Measurements from ENCODE around the gene AFG3L2.

AFG3L2 gene

DNA sequence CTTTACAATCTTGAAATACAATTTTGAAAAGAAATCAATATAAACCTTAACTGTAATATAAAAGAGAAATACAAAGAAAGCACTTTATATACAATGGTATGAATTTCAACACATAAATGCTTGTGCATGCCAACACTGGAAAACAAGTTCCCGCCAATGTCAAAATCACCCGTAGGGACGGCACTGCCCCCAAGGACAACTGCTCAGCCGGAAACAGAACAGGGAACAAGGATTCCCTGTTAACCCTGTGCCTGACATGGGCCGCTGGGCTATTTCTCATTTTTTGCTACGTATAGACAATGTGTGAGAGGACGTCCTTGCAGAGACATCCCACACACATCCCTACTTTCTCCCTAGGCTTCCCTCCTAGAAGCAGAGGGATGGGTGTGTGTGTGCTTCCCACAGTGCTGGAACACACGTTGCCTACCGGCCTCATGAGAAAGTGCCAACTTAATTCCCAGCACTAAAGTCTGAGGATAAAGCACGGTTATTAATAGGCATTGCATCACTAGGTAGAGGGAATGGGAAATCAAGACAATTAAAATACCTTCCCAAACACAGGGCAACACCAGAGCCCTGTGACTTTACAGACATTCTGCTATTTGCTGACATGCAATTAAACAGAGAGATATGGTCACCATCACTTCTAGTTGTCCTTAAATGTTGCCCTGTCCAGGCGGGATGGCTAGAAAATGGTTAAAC lies 14.4 kb downstream of the AFG3L2 start:
- no peak for DNase-seq (ENCODE audit: low read depth in 1 of 2, low spot score in 1 of 2)

DNA sequence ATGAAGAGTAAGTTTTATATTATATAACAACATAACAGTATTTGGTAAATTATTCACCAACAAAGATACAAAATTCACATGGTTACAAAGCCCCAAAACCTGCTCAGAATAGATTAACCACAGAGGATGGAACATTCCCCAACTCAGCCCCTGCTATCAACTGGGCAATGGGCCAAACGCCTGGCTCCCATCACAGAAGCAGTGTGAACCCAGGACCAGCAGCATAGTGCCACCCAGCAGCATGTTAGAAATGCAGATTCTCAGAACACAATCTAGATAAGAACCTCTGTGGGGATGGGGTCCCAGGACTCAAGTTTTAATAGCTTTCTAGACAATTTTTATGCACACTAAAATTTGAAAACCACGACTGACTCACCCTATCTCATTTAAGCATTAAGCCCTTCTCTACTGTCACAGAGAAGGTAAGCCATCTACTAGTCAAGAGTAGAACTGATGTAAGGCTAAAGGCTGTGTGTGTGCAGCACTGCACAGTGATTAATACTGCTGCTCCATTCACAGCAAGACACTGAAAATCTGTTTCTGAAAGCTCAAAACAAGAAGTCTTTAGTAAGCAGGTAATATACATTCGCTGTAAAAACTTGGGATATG lies 15.2 kb downstream of the AFG3L2 start:
- no peak for DNase-seq (ENCODE audit: low read depth in 1 of 2, low spot score in 1 of 2)

DNA sequence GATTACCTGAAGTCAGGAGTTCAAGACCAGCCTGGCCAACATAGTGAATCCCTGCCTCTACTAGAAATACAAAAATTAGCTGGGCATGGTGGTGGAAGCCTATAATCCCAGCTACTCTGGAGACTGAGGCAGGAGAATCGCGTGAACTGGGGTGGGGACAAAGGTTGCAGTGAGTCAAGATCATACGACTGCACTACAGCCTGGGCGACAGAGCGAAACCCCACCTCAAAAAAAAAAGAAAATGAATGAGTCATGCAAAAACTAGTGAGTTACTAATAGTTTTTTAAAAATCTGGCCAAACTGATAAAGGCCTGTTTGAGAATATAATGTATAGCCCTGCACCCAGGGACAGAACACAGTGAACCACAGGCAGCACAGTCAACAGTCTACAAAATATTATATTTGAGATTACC lies 17.5 kb downstream of the AFG3L2 start:
- no peak for DNase-seq (ENCODE audit: low read depth in 1 of 2, low spot score in 1 of 2)

DNA sequence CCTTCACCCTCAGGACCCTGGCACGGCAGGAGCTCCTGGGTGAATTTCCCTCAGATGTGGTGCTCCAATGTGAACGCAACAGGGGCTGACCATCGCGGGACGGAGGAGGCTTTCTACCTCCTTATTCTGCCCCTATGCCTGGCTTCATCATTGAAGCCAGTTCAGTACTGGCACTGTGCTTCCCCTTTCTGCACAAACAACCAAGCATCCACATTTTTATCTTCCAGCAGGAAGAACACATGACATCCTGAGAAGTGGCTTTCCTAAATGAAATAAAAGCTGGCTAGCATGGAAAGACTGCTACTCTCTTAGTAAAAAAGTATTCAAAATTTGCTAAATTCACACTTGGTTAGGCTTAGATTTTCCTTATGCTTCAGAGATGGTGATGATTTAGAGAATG lies 24.8 kb downstream of the AFG3L2 start:
- no peak for DNase-seq (ENCODE audit: low read depth in 1 of 2, low spot score in 1 of 2)

DNA sequence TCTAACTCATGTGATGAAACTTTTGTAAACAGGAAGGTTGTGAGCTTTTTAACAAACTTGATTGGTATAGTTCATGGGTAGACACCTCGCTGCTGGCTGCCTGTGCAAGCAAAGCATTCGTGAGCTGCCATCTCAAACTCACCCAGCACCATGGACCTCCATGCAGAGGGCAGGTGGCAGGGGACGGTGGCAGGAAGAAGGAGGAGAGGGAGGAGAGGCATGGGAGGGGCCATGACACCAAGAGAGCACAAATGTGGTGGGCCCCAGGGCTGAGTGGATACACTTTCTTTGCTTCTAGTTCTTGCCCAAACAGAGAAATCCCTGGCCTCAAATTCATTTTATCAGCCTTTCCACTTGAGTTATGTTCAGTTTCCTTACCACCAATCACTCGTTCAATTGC lies 29.1 kb downstream of the AFG3L2 start:
- no peak for DNase-seq (ENCODE audit: low read depth in 1 of 2, low spot score in 1 of 2)

DNA sequence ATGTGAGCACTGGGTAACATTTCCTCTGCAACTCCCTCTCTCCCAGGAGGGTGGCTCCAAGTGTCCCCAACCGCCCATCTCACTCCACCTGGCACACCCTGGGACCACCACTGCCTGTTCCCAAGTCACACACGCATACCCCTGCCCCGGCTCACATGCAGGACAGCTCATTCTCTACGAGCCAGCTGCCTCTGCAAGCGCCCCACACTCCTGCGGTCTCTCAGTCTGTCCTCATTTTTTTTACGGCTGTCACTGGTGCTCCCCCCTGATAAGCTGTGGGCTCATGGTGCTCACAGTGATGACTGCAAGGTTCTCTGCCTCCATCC lies 30.8 kb downstream of the AFG3L2 start:
- DNase-seq (ENCODE audit: low read depth in 1 of 2, low spot score in 1 of 2): no peak

DNA sequence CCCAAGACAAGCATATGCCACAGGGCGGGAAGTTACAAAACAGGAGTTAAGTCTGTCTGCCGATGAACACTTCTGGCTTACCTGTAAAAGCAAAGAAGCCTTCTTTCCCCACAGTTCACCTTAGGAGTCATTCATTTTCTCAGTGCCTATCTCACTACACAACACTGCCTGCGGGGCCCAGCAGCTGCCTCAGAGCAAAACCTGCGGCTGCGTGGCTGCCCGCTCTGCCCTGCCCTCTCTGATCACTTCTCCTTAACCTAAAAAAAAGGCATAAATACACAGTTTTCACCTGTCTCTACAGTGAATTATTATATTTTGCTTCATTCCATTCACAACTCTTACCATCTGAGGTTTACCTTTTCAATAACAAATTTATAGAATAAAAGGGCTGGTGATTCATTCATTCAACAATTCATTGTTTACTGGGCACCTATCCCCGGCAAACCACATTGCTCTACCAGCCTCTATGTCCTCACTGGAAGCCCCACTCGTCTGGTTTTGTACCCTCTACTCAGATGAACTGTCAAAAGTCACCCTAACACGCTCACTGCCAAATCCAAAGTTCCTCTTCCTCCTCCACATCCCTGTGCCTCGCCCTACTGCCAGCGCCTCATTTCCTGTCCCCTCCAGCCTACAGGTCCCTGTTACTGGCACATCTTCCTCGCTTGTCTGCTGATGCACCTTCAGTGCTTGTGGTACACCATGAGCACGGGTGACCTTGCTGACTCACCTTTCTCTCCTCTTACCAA lies 31.4 kb downstream of the AFG3L2 start:
- DNase-seq (ENCODE audit: low read depth in 1 of 2, low spot score in 1 of 2): no peak

DNA sequence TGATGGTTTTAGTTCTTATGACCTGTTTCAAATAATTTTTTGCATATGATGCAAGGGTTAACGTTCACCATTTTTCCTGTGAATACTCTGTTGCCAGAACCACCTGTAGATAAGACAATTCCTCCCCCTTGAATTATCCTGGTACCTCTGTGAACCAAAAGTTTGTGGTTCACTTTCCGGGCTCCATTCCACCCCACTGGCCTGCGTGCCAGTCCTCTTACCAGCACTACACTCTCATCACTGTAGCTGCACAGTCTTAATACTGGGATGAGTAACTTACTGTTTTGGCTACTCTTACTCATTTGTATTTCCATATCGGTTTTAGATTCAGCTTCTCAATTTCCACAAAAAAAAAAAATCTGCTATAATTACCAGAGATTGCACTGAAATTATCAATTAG lies 34.4 kb downstream of the AFG3L2 start:
- no peak for DNase-seq (ENCODE audit: low read depth in 1 of 2, low spot score in 1 of 2)

DNA sequence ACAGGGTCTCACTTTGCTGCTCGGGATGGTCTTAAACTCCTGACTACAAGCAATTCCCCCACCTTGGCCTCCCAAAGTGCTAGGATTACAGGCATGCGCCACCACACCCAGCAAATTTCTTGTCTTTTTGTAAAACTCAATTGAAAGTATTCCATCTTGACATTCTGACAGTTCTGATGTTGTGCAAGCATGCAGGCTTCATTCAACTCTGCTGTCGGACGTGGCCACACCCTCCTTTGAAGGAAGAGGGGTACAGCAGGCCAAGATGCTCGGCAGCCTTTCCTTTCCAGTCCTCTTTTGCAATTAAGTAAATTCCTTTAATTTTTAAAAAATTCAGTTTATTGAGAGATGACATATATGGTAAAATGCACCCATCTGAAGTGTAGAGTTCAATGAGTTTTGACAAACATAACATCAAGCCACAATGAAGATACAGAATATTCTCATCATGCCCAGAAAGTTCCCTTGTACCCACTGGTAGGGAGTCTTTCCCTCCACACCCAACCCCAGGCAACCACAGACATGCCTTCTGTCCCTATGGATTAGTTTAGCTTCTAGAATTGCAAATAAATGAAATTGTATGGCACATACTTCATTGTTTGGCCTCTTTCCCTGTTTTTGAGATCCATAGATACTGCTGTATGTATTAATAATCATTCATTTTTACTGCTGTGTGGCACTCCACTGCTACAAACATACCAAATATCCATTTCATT lies 35.9 kb downstream of the AFG3L2 start:
- DNase-seq (ENCODE audit: low read depth in 1 of 2, low spot score in 1 of 2): no peak

DNA sequence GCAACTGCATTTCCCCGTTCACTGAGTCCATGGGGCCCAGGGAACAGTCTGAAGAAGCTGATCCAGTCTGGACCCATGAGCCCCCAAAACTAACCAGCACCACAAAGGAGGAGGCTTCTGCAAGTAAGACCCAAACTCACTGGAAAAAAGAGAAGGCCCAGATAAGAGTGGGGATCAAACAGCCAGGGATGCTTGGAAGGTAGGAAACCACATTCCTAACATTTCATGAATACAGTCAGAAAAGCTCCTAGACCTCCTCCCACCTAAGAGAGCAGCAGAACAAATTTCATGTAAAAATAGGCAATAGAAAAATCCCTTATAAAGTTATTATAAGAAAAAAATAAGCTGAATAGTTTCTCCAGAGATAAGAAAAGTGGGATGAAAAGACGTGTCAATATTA lies 38.6 kb downstream of the AFG3L2 start:
- DNase-seq (ENCODE audit: low read depth in 1 of 2, low spot score in 1 of 2): no peak

DNA sequence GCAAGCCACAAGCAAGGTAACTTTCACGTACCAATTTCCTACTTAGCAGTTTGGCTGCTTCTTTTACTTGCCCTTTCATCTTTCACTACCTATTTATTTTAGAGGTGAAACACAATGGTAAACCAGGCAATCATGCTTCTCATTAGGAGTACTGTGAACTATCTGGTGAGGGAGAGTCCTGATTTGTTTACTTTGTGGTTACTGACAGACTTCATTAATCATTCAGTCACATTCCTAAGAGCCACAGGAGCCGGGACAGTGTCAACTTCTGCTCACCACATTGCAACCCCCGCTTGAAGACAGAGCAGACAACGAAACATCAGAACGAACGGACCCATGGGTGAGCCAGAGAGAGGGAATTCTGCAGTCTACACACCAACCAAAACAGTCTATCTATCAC lies 40.1 kb downstream of the AFG3L2 start:
- DNase-seq (ENCODE audit: low read depth in 1 of 2, low spot score in 1 of 2): no peak

DNA sequence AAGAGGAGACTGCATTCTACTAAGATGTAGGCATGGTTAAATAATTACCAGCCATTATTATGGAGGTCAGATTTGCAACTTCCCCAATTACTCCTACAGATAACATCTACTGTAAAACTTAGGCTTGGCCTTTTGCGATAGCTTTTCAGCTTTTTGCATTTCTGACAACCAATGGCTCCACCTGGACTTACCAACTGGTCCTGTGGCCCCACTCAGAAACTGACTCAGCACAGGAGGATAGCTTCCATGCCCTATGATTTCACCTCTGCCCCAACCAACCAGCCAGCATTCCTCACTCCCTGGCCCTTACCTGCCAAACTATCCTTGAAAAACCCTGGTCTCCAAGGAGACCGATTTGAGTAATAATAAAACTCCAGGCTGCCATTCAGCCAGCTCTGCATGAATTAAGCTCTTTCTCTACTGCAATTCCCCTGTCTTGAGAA lies 40.8 kb downstream of the AFG3L2 start:
- DNase-seq (ENCODE audit: low read depth in 1 of 2, low spot score in 1 of 2): no peak

DNA sequence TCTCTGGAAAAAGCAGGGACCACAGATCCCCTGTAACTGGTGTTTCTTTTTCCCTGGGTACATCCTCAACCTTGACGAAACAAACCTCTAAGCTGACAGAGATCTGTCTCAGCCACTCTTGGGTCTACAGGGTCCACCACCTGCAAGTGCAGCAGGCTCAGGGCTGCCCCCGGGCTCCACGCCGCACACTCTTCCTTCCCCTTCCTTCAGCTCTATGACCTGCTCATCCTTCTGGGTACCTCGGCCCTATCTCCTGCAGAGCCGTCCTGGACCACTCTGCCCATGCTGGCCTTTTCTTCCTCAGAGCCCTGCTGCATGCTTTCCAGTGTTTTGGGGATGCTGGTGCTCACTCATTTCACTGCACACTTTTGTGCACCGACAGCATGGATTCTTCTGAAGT lies 41.5 kb downstream of the AFG3L2 start:
- DNase-seq (ENCODE audit: low read depth in 1 of 2, low spot score in 1 of 2): no peak

DNA sequence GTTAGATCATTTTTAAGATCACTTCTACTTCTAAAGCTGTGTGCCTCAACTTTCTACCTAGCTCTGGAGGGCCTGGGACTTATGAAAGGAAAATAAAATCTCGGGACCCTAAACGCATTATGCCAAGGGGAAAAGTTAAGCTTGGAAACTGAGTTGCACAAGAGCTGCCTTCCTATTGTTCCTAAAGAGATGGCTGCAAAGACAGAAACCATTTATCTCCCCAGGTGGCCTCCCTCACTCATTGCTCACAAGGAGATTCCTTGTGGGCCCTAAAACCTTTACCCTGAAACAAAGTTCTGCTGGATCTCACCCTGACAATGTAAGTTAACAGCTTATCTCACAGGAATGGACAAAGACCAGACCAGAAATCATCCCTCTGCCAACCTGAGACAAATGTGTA lies 42.2 kb downstream of the AFG3L2 start:
- no peak for DNase-seq (ENCODE audit: low read depth in 1 of 2, low spot score in 1 of 2)

DNA sequence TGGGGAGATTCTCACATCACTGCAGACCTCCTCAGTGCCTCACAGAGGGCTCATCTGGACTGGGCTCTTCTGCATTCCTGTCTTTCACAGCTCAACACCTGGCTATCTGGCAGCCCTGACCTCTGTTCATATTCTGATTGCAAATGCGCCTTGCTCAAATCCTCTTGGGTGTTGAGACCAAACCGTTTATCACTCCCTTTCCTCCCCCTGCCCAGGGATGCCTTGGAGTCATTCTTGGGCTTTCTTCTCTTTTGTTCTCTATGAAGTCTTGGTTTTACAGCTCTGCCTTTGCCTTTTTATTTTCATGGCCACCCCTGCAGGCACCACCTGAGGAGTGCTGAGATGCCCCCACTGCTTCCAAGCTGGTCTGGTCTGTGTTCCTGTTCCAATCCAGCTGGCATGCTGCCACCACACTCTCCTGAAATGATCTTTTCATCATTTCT lies 42.6 kb downstream of the AFG3L2 start:
- no peak for DNase-seq (ENCODE audit: low read depth in 1 of 2, low spot score in 1 of 2)

DNA sequence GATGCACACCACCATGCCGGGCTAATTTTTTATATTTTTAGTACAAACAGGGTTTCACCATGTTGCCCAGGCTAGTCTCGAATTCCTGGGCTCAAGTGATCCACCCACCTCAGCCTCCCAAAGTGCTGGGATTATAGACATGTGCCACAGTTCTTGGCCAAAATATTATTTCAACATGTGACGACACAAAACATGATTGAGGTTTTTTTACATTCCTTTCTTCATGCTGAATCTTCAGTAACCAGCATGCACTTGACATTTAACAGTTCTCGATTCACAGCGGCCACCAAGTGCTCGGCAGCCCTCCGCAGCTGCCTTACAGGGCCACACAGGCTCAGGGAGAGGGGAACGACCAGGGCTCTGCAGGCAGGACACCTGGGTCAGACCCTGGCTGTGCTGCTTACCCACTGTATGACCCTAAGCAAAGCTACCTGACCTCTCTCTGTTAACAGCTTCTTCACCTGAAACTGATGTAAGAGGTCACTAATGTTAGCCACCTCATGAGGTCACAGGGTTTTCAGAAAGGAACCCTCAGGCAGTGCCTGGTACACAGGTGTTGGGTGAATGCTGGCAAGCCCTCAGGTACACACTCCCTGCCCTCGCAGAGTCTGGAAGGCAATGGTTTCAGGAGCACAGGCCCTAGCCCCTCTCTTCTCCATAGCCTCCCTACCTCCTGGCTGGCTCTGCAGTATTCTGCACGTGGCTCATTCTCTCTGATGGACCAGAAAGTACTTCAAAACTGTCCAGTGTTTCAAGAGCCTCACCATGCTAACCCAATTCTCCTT lies 43.3 kb downstream of the AFG3L2 start:
- DNase-seq (ENCODE audit: low read depth in 1 of 2, low spot score in 1 of 2): no peak

DNA sequence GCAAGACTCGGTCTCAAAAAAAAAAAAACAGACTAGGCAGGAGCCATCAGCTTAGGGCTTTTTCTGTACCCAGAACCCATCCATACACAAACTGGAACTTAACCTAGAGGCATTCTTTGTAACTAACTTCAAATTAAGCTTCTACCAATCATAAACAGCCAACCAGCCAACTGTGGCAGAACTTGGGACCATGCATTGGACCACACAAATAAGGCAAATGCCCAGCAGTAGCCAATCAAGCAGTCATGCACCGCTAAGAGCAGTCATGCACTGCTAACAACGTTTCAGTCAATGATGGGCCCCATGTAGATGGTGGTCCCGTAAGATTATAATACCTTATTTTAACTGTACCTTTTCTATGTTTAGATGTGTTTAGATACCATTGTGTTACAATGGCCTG lies 46.3 kb downstream of the AFG3L2 start:
- no peak for DNase-seq (ENCODE audit: low read depth in 1 of 2, low spot score in 1 of 2)

DNA sequence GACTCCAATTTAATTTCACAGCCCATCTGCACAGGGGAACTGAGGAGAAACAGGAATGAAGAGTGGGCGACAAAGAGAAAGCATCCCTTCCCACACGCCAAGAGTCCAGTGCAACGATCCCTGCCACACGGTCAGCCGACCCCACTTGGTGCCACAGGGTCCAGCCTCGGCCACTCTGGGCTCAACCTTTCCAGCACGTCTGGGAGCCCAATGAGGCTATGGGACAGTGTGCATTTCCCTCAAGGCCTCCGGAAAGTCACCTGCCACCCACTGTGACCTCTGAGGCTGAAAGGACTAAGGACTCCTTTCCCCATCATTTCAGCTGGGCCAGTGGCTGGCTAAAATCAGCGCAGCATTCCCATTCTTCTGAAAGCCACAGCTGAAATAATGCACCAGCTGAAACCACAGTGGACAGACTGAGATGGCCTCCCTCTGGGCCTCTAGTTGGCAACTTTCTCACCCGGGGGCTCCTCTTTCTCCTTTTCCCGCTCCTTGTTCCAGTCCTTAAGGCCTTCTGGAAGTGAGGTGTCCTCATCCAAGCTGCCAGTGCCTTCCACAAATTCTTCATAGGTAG lies 47.8 kb downstream of the AFG3L2 start:
- DNase-seq (ENCODE audit: low read depth in 1 of 2, low spot score in 1 of 2): no peak

DNA sequence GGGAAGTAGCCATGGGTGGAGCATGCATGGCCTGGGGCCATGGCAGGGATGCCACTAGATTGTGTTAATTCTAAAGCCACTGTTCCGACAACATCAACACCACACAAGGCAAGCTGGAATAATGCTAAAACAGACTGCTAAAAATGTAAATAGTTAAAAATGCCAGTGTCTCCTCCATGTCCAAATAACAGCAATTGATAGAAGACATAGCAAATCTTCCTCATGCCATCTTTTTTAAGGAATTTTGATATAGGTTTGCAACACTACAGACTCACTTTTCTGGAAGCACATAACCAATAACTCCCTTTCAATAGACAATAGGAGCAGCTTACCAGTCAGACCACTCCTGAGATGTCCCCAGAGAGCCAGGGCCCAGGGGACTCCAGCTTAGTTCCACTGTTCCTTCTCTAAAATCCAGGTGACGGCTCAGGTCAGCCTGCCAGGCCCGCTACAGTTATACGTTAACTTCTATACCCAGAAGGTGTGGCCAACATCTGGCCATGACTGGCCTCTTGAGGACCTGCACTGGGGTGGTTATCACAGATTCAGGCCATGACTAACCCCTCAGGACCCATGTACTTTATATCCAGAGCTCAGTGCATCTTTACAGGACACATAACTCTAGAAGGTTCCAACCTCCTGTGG lies 48.7 kb downstream of the AFG3L2 start:
- DNase-seq (ENCODE audit: low read depth in 1 of 2, low spot score in 1 of 2): no peak

DNA sequence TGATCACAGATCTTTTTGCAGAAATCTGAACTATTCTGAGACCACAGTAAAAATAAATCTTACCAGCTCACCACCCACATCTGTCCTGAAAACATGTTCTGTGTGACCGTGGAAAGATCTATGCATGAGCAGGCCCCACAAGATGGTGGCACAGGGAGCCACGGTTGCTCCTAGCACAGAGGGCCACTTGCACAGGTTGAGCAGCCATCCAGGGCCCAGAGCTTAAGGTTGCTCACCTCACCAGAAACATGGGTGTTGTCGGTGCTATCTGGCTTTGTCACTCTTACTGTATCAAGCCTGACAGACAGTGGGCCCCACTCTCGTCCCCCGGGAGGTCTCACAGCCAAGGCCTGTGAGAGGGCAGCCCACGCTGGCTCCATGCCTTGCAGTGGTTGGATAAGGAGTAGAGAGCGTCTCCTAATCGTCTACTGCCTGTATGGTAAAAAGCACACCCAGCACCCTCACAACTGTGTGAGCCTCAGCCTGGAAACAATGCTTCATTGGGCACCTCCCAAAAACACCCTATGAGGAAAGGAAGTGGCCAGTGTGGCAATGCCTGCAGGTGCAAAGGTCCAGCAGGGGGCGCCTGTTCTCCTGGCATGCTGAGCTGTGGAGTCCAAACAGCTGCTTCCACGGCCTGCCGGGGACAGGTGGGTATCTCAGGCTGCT lies 49.4 kb downstream of the AFG3L2 start:
- peak; percentile 40 to 54 for DNase-seq (ENCODE audit: low read depth in 1 of 2, low spot score in 1 of 2)
